ENCODE results near the gene PFDN1. TPM values are rescaled to one million over a fixed set of nuclear protein-coding genes. Genes with fewer than 3 reads are reported as not detected.

PFDN1 gene
- total and polyA plus RNA-seq, 7 donors = 35.9 to 115 (median 55.0) TPM

- intact Hi-C loops (cut with DNase I) = no loop called here
- TF ChIP-seq, protein P1, sequence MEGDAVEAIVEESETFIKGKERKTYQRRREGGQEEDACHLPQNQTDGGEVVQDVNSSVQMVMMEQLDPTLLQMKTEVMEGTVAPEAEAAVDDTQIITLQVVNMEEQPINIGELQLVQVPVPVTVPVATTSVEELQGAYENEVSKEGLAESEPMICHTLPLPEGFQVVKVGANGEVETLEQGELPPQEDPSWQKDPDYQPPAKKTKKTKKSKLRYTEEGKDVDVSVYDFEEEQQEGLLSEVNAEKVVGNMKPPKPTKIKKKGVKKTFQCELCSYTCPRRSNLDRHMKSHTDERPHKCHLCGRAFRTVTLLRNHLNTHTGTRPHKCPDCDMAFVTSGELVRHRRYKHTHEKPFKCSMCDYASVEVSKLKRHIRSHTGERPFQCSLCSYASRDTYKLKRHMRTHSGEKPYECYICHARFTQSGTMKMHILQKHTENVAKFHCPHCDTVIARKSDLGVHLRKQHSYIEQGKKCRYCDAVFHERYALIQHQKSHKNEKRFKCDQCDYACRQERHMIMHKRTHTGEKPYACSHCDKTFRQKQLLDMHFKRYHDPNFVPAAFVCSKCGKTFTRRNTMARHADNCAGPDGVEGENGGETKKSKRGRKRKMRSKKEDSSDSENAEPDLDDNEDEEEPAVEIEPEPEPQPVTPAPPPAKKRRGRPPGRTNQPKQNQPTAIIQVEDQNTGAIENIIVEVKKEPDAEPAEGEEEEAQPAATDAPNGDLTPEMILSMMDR (IDR thresholded peaks at IDR 0.05) = no peak
- Histone ChIP-seq H3K36me3 (ENCODE audit: insufficient read depth in 1 of 2, low read depth in 1 of 2) (peaks cover 3 to 4% of the 10 kb centered on the region in 2 donors), H3K27me3 (ENCODE audit: insufficient read depth in 3 of 3, low read length in 2 of 3) (no peaks in the 10 kb centered on the region), H3K9me3 (no peaks in the 10 kb centered on the region), H3K4me1 (peaks cover 18% of the 10 kb centered on the region), H3K4me3 (no peak overlapping the region), H3K27ac (no peak overlapping the region)
- DNase-seq = no peak
- ATAC-seq = no peak
- WGBS, 3 donors = 28 to 48% (median 42%) methylated on average over 2 of the region's 2 CpGs
Observed at GRCh38 chr5:140327589-140327988, 24.7 kb upstream of the PFDN1 start.

DNA sequence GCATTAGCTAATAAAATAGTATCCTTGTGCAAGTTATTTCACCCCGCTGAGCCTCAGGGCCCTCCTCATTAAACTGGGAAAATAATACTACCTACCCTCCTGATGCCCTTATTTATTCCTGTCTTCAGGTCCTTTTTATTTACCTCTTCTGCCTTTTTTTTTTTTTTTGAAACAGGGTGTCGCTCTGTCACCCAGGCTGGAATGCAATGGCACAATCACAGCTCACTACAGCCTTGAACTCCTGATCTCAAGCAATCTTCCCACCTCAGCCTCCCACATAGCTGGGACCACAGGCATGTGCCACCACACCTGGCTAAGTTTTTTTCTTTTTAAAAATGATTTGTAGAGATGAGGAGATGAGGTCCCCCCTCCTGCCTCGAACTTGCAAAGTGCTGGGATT is 22.6 kb upstream of the PFDN1 start:
- H3K36me3 ChIP-seq (ENCODE audit: insufficient read depth in 1 of 2, low read depth in 1 of 2) = no peaks in the 10 kb centered on the region
- WGBS, 3 donors = 88 to 99% (median 96%) methylated on average over 3 of the region's 3 CpGs
- intact Hi-C loops (cut with DNase I) = no loop called here
- no peak for ATAC-seq
- H3K9me3 ChIP-seq = no peaks in the 10 kb centered on the region
- H3K4me1 ChIP-seq = peaks cover 32% of the 10 kb centered on the region
- TF ChIP-seq, protein P1 (IDR thresholded peaks at IDR 0.05) = no peak
- no peak overlapping the region for H3K27ac ChIP-seq
- no peak for DNase-seq
- no peak overlapping the region for H3K4me3 ChIP-seq
- H3K27me3 ChIP-seq (ENCODE audit: insufficient read depth in 3 of 3, low read length in 2 of 3) = no peaks in the 10 kb centered on the region

GRCh38 chr5:140324617-140325241 is 21.8 kb upstream of the PFDN1 start:
- Histone ChIP-seq H3K36me3 (ENCODE audit: insufficient read depth in 1 of 2, low read depth in 1 of 2) (no peaks in the 10 kb centered on the region), H3K27ac (no peak overlapping the region), H3K27me3 (ENCODE audit: insufficient read depth in 3 of 3, low read length in 2 of 3) (no peaks in the 10 kb centered on the region), H3K9me3 (no peaks in the 10 kb centered on the region), H3K4me3 (no peak overlapping the region), H3K4me1 (peaks cover 32% of the 10 kb centered on the region)
- WGBS, 3 donors = 60 to 77% (median 71%) methylated on average over 1 of the region's 1 CpG
- TF ChIP-seq, protein P1 (IDR thresholded peaks at IDR 0.05) = no peak
- DNase-seq (no peak), ATAC-seq (no peak)
- intact Hi-C loops (cut with DNase I) = no loop called here

DNA sequence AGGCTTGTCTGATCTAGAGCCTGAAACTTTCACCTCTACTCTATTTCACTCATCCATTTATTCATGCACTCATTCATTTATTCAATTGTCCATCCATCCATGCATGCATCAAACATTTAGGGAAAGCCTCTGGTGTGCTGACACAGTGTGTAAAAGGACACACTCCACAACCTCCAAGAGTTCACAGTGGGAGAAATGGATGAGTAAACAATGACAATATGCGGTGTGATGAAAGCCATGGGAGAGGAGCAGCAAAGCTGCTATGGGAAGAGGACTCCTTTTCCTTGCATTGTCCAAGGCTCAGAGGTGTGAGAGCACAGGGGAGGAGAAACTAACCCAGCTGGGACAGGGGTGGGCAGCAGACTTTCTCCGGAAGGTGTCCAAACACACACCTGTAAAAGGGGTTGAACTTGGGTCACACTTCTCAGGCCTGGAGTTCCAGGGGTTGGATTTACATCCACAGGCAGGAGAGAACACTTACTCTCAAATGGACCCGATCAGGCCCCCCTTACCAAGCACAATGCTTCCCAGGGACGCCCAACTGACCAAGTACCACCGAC is 21.2 kb upstream of the PFDN1 start:
- no peaks in the 10 kb centered on the region for H3K9me3 ChIP-seq
- H3K4me3 ChIP-seq = no peak overlapping the region
- ATAC-seq (no peak), DNase-seq (no peak)
- no peak overlapping the region for H3K27ac ChIP-seq
- TF ChIP-seq, protein P1 (IDR thresholded peaks at IDR 0.05) = no peak
- WGBS, 3 donors = 84 to 91% (median 85%) methylated on average over 5 of the region's 5 CpGs
- no peaks in the 10 kb centered on the region for H3K27me3 ChIP-seq (ENCODE audit: insufficient read depth in 3 of 3, low read length in 2 of 3)
- no peaks in the 10 kb centered on the region for H3K36me3 ChIP-seq (ENCODE audit: insufficient read depth in 1 of 2, low read depth in 1 of 2)
- intact Hi-C loops (cut with DNase I) = no loop called here
- H3K4me1 ChIP-seq = peaks cover 27% of the 10 kb centered on the region
